Measurements from ENCODE around the gene MPC1.
A peak's percentile ranks its signal among the peaks of the same experiment; 100 is the strongest.
"Not testable (repeated sequence)": the region's sequence is repeated elsewhere in the genome, so short reads cannot be mapped to it uniquely, and the experiment has no call there.

The MPC1 gene

DNA sequence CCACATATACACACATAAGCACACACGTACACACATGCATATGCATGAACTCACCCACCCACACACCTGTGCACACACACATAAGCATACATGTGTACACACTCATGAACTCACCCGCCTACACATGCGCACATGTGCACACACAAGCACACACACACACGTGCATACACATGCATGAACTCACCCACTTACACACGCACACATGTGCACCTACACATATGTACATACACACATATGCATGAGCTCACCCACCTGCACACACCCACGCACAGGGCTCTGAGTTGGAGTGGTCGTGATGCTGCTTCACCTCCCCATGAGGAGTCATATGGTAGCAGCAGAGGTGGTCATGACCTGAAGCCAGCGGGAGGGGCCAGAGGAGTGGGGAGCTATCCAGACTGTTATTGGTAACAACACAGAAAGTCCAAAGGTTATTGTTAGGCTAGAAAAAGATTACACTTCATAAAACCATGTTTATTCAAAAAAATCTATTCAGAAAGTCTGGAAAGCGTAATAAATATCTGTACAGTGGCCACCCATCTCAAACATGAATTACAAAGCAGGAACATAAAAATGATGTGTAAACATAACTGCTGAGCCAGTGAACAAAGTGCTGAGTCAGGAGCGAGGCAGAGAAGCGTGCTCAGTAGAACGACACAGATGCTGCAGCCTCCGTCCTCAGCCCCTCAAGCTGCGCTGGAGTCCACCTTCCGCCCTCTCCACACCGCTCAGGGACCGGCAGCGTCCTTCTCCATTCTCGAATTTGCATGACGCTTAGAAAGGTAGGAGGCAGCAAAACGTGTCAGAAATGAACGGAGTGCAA lies 26.4 kb upstream of the MPC1 start:
- no peak for DNase-seq (ENCODE audit: low read depth in 1 of 2, low spot score in 1 of 2)

DNA sequence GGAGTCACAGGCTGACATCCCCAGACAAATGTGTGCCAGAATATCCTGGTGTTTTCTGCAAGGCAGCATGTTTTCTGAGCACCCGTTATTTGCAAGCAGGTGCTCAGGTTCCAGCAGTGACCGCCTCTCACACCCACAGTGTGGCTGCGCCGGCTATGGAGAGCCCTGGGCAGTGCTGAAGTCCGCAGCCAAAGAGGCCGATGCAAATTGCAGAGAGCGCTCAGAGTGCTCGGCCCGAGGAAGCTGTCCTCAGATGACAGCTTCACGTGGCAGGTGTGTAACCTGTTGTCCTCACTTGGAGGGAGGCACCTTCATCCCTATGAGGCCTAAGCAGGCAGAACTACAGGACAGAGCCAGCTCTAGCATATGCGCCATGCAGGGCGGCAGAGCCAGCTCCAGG lies 23.5 kb upstream of the MPC1 start:
- DNase-seq (ENCODE audit: low read depth in 1 of 2, low spot score in 1 of 2), result no peak

DNA sequence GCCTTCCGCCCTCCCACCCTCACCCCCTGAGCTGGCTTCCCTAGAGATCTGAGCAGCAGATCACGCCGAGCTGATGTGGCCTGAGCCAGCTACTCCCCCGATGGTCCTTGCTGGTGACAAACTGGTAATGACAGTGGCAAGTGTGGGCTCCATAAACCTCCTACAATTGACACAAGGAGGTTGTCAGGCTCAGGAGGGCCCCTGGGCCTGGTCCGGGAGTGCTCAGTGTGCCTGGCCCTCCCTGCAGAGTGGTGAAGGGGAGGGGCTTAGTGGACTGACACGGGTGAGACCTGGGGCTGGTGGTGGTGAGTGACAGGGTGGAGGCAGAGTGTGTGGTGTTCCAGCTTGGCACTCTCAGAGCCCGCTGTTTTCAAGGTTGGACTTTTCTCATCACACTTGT lies 22.6 kb upstream of the MPC1 start:
- DNase-seq (ENCODE audit: low read depth in 1 of 2, low spot score in 1 of 2), result no peak

DNA sequence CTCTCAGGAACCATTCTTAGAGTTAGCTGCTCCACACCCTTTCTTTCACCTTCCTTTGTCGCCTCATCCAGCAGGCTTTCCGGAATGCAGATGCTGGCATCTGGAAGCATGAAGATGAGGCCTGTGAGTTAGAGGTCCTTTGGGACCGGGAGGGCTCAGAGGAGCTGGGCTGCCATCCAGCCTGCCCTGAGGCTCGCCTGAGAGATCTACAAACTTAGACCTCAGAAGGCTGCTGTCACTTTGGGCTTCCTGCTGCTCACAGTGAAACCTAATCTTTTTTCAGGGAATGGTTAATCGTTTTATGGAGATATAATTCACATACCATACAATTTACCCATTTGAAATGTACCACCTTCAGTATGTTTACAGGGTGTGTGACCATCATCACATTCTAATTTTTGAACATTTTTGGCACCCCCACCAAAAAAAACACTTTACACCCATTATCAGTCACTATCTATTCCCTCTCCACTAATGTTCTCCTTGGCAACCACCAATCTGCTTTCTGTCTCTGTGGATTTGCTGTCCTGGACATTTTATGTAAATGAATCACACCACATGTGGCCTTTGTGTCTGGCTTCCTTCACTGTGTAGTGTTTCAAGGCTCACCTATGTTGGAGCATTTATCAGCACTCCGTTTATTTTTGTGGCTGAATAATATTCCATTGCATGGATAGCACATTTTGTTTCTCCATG lies 20.0 kb upstream of the MPC1 start:
- DNase-seq (ENCODE audit: low read depth in 1 of 2, low spot score in 1 of 2), result no peak

DNA sequence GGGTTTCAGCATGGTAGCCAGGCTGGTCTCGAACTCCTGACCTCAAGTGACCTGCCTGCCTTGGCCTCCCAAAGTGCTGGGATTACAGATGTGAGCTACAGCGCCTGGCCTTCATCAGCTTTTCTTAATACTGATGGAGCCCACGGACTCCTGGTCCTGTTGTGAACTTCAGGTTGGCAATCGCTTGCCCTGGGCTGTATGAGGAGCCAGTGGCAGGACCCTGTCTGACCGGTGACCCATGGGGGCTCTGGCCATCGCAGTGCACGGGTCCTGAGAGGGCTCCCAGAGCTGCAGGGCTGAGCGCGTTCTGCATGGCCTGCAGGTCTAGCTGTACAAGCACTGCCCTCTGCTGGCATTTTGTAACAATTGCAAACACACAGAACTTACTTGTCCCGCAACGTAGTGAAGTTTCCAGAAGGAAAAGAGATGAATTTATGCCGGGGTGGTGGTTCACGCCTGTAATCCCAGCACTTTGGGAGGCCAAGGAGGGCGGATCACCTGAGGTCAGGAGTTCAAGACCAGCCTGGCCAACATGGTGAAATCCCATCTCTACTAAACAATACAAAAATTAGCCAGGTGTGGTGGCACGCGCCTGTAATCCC lies 18.0 kb upstream of the MPC1 start:
- peak in 1 of 2 donors; percentile 56 for DNase-seq (ENCODE audit: low read depth in 1 of 2, low spot score in 1 of 2)

DNA sequence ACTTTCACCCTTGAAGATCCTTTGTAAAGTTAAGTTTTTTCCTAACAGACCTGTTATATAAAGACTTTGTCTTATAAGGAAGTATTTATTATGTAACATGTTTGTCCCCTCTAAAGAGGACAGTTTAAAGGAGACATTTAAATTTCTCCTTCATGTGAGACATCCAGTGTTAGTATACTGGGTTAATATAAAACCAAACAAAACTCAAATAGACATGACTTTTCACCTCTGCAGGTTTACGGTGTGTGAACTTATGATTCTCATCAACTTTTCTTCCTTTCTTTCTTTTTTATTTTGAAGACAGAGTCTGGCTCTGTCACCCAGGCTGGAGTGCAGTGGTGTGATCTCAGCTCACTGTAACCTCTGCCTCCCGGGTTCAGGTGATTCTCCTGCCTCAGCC lies 17.4 kb upstream of the MPC1 start:
- DNase-seq (ENCODE audit: low read depth in 1 of 2, low spot score in 1 of 2), result no peak

DNA sequence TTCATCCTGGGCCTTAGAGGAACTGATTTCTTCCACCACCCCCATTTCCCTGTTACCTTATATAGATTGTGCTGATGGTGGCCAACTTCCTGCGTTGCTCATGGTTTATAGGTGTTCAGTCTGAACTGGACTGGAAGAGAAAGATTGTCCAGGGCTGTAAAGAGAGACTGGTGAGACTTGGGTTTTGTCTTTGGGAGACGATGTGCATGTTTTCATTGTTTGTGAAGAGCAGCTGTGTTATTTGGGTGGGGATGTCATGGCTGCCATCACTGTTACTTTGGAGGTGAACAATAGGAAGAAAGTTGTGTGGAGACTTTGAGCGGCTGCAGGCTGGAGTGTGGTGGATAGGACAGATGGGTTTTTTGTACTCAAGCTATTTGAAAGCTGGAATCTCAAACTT lies 15.6 kb upstream of the MPC1 start:
- DNase-seq (ENCODE audit: low read depth in 1 of 2, low spot score in 1 of 2), result no peak

DNA sequence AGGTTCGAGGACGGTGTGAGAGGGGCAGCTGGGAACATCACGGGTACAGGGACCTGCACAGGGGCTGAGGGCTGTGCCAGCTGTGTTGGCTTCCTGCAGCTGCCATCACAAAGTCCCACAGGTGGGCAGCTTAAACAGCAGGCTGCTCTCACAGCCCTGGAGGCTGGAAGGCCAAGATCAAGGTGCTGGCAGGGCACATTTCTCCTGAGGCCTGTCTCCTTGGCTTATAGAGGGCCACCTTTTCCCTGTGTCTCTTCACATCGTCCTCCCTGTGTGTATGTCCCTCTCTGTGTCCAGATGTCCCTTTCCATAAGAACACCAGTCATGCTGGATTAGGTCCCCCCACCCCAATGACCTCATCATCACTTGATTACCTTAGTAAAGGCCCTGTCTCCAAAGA lies 15.1 kb upstream of the MPC1 start:
- DNase-seq (ENCODE audit: low read depth in 1 of 2, low spot score in 1 of 2), result no peak

DNA sequence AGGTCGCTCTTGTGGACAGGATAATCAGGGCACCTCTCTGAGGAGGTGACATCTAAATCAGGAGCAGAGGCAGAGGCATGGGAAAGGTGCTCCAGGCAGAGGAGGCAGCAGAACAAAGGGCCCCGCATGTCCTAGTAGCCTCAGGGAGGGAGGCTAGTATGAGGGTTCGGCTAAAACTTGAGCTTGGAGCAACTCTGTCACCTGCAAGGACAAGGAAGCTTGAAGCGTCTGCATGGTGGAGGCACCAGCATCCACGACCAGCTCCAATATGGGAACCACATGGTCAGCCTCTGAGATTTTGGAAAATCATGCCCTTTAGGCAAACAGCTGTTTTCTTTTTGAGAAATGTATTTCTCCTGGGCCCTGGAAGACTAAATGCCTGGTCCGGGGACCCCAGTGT lies 13.0 kb upstream of the MPC1 start:
- DNase-seq (ENCODE audit: low read depth in 1 of 2, low spot score in 1 of 2), result no peak

DNA sequence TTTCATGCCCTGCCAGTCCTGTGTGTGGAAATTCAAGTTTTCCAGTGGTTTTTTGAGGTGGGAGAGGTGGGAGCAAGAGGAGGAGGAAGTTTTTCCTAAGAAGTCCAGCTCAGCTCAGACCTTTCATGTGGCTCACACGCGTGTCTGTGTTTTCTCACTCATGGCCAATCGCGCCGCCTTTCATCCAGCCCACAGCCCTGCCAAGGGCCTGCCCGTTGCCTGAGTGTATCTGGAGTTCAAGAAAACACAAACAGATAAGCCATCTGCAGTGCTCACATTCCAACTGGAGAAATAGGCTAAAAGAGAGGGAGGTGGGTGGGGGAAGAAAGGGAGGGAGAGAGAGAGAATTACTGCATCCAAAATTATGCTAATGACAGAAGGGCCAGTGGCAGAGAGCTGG lies 12.6 kb upstream of the MPC1 start:
- no peak for DNase-seq (ENCODE audit: low read depth in 1 of 2, low spot score in 1 of 2)

DNA sequence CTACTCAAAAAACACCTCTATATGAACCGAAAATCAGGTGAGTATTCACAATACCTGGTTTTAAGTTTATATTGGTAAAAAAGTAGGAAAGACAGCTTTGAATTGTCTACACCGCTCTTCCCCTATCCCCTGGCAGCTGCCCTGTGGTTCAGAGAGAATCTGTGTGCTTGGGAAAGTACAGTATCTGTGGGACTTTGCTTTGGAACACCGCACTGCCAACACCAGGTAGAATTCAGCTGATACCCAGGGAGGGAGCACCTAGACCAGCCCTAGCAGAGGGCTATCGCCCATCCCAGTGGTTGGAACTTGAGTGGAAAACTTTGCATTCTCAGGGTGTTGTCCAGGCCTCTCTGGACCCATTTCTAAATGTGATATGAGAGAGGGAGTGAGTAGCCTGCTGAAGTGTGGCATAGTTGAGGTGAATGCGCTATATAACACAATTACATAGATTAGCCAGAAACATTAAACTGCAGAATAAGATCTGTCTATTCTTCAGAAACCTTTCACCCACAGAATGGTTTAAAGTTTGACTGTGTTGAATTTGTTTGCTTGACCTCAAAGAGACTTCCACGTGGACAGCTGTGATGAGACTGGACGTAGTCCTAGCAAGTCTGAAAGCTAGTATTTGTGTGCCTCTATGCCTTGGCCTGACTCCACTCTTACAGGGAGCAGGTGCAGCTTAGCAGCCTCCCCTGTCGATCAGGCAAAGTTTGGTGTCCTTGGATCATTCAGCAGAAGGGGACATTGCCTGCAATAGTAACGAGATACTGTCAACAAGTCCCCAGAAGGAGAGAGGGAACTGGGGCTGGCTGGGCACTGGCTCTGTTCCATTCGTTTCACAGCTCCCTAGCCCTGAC lies 11.5 kb upstream of the MPC1 start:
- DNase-seq (ENCODE audit: low read depth in 1 of 2, low spot score in 1 of 2), result no peak

DNA sequence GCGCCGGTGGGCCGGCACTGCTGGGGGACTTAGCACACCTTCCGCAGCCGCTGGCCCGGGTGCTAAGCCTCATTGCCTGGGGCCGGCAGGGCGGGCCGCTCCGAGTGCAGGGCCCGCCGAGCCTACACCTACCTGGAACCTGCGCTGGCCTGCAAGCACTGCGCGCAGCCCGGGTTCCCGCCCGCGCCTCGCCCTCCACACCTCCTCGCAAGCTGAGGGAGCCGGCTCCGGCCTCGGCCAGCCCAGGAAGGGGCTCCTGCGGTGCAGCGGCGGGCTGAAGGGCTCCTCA lies 10.7 kb upstream of the MPC1 start:
- DNase-seq (ENCODE audit: low read depth in 1 of 2, low spot score in 1 of 2), result no peak

DNA sequence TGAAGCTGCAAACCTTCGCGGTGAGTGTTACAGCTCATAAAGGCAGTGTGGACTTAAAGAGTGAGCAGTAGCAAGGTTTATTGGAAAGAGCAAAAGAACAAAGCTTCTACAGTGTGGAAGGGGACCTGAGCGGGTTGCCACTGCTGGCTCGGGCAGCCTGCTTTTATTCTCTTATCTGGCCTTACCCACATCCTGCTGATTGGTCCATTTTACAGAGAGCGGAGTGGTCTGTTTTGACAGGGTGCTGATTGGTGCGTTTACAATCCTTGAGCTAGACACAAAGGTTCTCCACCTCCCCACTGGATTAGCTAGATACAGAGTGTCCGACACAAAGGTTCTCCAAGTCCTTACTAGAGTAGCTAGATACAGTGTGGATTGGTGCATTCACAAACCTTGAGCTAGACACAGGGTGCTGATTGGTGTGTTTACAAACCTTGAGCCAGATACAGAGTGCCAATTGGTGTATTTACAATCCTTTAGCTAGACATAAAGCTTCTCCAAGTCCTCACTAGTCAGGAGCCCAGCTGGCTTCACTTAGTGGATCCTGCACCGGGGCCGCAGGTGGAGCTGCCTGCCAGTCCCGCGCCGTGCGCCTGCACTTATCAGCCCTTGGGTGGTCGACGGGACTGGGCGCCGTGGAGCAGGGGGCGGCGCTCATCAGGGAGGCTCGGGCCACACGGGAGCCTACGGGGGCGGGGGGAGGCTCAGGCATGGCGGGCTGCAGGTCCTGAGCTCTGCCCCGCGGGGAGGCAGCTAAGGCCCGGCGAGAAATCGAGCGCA lies 10.2 kb upstream of the MPC1 start:
- not testable (repeated sequence) for DNase-seq (ENCODE audit: low read depth in 1 of 2, low spot score in 1 of 2)

DNA sequence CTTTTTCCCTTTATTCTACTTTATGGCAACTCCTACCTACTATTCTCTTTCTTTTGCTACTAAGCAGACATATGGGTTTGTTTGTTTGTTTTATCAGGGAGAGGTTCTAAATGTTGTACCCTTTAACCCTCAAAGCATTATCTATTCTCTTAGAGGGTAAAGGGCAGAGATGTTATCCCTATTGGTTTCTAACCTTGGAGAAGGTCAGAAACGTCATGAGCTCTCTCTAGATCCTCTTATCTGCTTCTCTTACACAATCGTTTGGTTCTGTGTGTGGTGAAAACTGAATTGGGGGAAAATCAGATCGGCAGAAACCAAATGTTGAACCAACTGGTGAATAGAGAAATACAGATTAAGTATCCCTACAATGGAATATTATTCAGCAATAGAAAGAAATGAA lies 6.4 kb upstream of the MPC1 start:
- DNase-seq (ENCODE audit: low read depth in 1 of 2, low spot score in 1 of 2), result no peak

DNA sequence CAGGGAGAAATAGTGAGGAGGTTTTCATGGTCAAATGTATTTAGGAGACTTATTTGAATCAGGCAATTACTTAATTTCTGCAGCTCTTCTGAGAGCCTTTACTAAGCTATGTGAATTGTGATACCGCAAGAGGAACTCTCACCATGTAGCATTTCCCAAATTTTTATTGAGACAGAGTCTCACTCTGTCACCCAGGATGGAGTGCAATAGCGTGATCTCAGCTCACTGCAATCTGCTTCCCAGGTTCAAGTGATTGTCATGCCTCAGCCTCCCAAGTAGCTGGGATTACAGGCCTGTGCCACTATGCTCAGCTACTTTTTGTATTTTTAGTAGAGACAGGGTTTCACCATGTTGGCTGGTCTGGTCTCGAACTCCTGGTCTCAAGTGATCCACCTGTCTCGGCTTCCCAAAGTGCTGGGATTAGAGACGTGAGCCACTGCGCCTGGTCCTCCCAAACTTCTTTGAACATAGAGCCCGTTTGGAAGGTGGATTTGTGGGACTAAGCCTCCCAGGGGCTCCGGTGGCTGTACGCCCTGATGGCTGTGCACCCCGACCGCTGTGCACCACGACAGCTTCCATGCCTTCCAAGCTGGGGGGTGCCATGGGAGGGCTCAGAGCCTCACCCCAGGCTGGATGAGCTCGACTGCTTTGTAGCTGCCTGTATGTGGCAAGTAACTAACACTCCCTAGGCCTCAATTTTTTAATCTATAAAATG lies 5.7 kb upstream of the MPC1 start:
- DNase-seq (ENCODE audit: low read depth in 1 of 2, low spot score in 1 of 2), result no peak

DNA sequence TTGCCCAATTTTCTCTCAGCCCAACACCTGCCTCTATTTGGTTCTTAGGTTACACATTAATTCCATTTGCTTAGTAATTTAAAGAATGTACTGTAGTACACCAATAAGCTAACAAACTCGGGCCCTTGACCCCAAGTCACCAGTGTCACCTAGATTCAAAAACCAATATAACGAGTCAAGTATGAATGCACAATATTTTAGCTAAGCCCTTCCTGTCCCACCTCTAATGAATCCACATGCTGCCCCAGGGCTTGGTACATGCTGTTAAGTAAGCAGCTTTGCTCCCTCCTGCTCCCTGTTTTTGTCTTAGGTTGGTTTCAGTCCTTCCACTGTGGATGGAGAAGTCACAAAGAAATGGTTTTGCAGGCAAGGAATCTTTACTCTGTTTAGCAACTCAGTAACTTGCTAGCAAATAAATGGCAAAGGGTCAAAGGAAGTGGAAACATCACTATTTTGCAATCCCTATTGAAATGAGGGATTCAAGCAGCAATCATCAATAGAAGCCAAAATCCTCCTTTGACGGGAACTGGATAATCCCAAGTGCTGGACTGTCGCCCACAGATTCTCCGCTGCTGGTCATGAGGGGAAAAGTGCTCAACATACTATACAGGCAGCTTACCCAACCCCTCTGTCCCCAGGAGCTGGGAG lies 5.0 kb upstream of the MPC1 start:
- DNase-seq (ENCODE audit: low read depth in 1 of 2, low spot score in 1 of 2), result no peak

DNA sequence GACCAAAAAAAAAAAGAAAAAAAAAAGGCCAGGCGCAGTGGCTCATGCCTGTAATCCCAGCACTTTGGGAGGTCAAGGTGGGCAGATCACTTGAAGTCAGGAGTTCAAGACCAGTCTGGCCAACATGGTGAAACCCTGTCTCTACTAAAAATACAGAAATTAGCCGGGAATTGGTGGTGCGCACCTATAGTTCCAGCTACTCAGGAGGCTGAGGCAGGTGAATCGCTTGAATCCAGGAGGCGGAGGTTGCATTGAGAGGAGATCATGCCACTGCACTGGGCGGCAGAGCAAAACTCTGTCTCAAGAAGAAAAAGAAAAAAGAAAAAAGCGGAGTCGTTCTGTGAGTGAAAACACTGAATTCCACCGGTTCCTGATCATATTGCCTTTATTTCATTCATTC lies 4.4 kb upstream of the MPC1 start:
- not testable (repeated sequence) for DNase-seq (ENCODE audit: low read depth in 1 of 2, low spot score in 1 of 2)

DNA sequence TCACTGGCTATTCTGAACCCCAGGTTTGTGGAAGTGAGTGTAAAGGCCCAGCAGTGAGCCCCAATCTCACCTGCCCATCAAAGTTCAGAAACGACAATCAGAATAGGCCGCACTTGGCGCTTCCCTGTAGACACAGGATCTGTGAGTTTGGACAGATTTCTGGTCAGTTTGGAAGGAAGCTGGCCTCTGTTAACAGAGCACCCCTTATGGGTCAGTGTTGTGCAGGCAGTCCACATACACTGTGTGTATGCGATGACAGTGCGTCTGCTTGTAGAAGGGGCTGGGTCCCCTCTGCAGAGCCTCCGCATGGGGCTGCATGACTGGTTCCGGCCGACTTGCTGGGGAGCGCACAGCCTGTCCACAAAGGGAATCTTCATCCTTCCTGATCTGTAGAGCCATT lies 3.4 kb upstream of the MPC1 start:
- no peak for DNase-seq (ENCODE audit: low read depth in 1 of 2, low spot score in 1 of 2)

DNA sequence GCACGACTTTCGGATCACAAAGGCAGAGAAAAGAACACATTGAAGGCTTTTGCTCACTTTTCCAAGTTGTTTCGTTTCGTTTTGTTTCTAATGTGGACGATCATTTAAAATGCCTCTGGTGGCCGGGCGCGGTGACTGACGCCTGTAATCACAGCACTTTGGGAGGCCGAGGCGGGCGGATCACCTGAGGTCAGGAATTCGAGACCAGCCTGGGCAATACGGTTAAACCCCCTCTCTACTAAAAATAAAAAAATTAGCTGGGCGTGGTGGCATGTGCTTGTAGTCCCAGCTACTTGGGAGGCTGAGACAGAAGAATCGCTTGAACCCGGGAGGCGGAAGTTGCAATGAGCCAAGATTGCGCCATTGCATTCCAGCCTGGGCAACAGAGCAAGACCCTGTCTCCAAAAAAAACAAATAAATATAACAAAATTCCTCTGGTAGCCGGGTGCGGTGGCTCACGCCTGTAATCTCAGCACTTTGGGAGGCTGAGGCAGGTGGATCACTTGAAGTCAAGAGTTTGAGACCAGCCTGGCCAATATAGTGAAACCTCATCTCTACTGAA lies 1.1 kb upstream of the MPC1 start:
- DNase-seq (ENCODE audit: low read depth in 1 of 2, low spot score in 1 of 2), result not testable (repeated sequence)
